Measurements from ENCODE around the gene TAB2.
A peak's percentile ranks its signal among the peaks of the same experiment; 100 is the strongest.

The TAB2 gene

GRCh38 chr6:149317644-149318571 is at the start of gene TAB2:
TAB2 (plus strand) TSS chr6:149317712; CDS start chr6:149369998, 52,286 bp downstream.
- TF ChIP-seq CTCF (IDR thresholded peaks at IDR 0.05; ENCODE audit: extremely low read depth, missing control alignments), result no peak
- DNase-seq (ENCODE audit: low spot score), result peak; percentile 74

- TF ChIP-seq CTCF (IDR thresholded peaks at IDR 0.05; ENCODE audit: extremely low read depth, missing control alignments), result no peak
- DNase-seq (ENCODE audit: low spot score), result no peak
Observed at GRCh38 chr6:149268146-149268545, 49.4 kb upstream of the TAB2 start.

- no peak for TF ChIP-seq CTCF (IDR thresholded peaks at IDR 0.05; ENCODE audit: extremely low read depth, missing control alignments)
- DNase-seq (ENCODE audit: low spot score), result no peak
Observed at GRCh38 chr6:149268768-149269167, 48.7 kb upstream of the TAB2 start.

GRCh38 chr6:149270616-149271015 is 46.9 kb upstream of the TAB2 start:
- no peak for DNase-seq (ENCODE audit: low spot score)
- TF ChIP-seq CTCF (IDR thresholded peaks at IDR 0.05; ENCODE audit: extremely low read depth, missing control alignments), result no peak

GRCh38 chr6:149271348-149272340 is 45.9 kb upstream of the TAB2 start:
- peak; percentile 56 for DNase-seq (ENCODE audit: low spot score)
- no peak for TF ChIP-seq CTCF (IDR thresholded peaks at IDR 0.05; ENCODE audit: extremely low read depth, missing control alignments)

- no peak for DNase-seq (ENCODE audit: low spot score)
Observed at GRCh38 chr6:149273318-149273717, 44.2 kb upstream of the TAB2 start.

More at GRCh38 chr6:149273318-149273717, 44.2 kb upstream of the TAB2 start:
- TF ChIP-seq CTCF (IDR thresholded peaks at IDR 0.05; ENCODE audit: extremely low read depth, missing control alignments), result no peak

All from GM20000 (cell line).